Endothelial cell of umbilical vein (primary cell): ENCODE data around the gene LRRC8A. TPM values are rescaled to one million over a fixed set of nuclear protein-coding genes. Genes with fewer than 3 reads are reported as not detected.

ENCODE experiments used
- BruUV-seq: library from RNA; stranded (reverse); fragments of 400-500 nt; replicated peaks from 2 replicates; lab custom pipeline; 2021; lab: Mats Ljungman, UMichigan
- CTCF ChIA-PET: fragments of 300-600, 350-600 bp; sonication (Branson Sonifier 250); formaldehyde crosslinking; loops from one replicate; lab custom pipeline; 2021; ENCODE audit warnings: antibody characterized with exemption, inconsistent platforms; lab: Charles Lee
- POLR2A ChIA-PET: fragments of 300-600, 350-600 bp; sonication (Branson Sonifier 250); formaldehyde crosslinking; loops from one replicate; lab custom pipeline; 2021; ENCODE audit warnings: antibody characterized with exemption, inconsistent platforms; lab: Charles Lee
- DNase-seq: peaks from one replicate; pipeline ENCODE4 v3.0.0-alpha.2; 2011; ENCODE audit warnings: low read depth, low spot score
- FAIRE-seq: peaks from 2 replicates; lab custom pipeline; 2011; peaks lifted over from hg19 to GRCh38; lab: Jason Lieb, UNC
- H2AFZ ChIP-seq: 2 replicates; pipeline ENCODE4 v1.6.0; 2012; ENCODE audit warnings: low read depth, low read length, control low read depth, inconsistent platforms
- H3K27ac ChIP-seq: 2 replicates; pipeline ENCODE4 v1.5.1; 2011; ENCODE audit warnings: low read depth, mild to moderate bottlenecking, control low read depth, low read length, moderate library complexity; ENCODE audit not compliant: insufficient read depth
- H3K27me3 ChIP-seq, 2 experiments: 2 replicates each; pipeline versions ENCODE4 v1.6.0 to v1.6.1; 2011; ENCODE audit warnings: low read length in 2 of 2, mixed read lengths in 1 of 2; ENCODE audit not compliant: control insufficient read depth in 2 of 2, insufficient read depth in 2 of 2
- H3K36me3 ChIP-seq, 2 experiments: 2 replicates in 1 of 2; 3 replicates in 1 of 2; pipeline ENCODE4 v1.5.1; 2011; ENCODE audit warnings: low read length in 2 of 2, mild to moderate bottlenecking in 1 of 2, moderate library complexity in 1 of 2; ENCODE audit not compliant: control insufficient read depth in 2 of 2, insufficient read depth in 2 of 2; ENCODE audit errors: extremely low read depth in 1 of 2
- H3K4me1 ChIP-seq: 3 replicates; pipeline ENCODE4 v1.5.1; 2011; ENCODE audit warnings: mild to moderate bottlenecking, low read length; ENCODE audit not compliant: control insufficient read depth, insufficient read depth; ENCODE audit errors: extremely low read depth
- H3K4me2 ChIP-seq: 2 replicates; pipeline ENCODE4 v1.6.1; 2011; ENCODE audit warnings: low read length, control low read depth, mixed read lengths; ENCODE audit not compliant: insufficient read depth
- H3K4me3 ChIP-seq, 3 experiments: fragments of 200-600 bp in 1 of 3; sonication (generic), shearing (Covaris generic) in 1 of 3; replicated peaks in 1 of 3; 2 replicates each; pipeline ENCODE4 v1.5.1; 2011 to 2016; ENCODE audit warnings: control low read depth in 3 of 3, low read length in 3 of 3, mild to moderate bottlenecking in 2 of 3, inconsistent platforms in 1 of 3, low read depth in 1 of 3, moderate library complexity in 1 of 3; ENCODE audit not compliant: insufficient read depth in 1 of 3
- H3K79me2 ChIP-seq: 2 replicates; pipeline ENCODE4 v1.6.0; 2012; ENCODE audit warnings: low read length, inconsistent platforms; ENCODE audit not compliant: control insufficient read depth, insufficient read depth
- H3K9ac ChIP-seq: replicated peaks from 2 replicates; pipeline ENCODE3; 2011; ENCODE audit warnings: low read length, control low read depth; ENCODE audit not compliant: insufficient read depth; ENCODE audit errors: extremely low read depth
- H3K9me1 ChIP-seq: replicated peaks from 3 replicates; pipeline ENCODE4 v1.6.0; 2011; ENCODE audit warnings: mild to moderate bottlenecking, low read length; ENCODE audit not compliant: control insufficient read depth, insufficient read depth; ENCODE audit errors: extremely low read depth
- H3K9me3 ChIP-seq: replicated peaks from 2 replicates; pipeline ENCODE4 v1.5.1; 2012; ENCODE audit warnings: low read length, inconsistent platforms; ENCODE audit not compliant: control insufficient read depth, insufficient read depth
- H4K20me1 ChIP-seq: replicated peaks from 2 replicates; pipeline ENCODE3; 2011; ENCODE audit warnings: mild to moderate bottlenecking, low read length; ENCODE audit not compliant: control insufficient read depth, insufficient read depth; ENCODE audit errors: extremely low read depth
- GATA2 ChIP-seq: IDR thresholded peaks from 2 replicates; pipeline ENCODE4 v1.7.0; 2011; ENCODE audit warnings: low read depth, mild to moderate bottlenecking, moderate library complexity, mixed read lengths, low read length; ENCODE audit not compliant: insufficient read length, insufficient read depth
- JUN ChIP-seq: IDR thresholded peaks from 2 replicates; pipeline ENCODE4 v1.6.1; 2011; ENCODE audit warnings: borderline replicate concordance, low read depth; ENCODE audit not compliant: insufficient read length, insufficient read depth
- POLR2A ChIP-seq: IDR thresholded peaks from 2 replicates; pipeline ENCODE4 v1.6.1; 2012; ENCODE audit warnings: low read depth, mild to moderate bottlenecking, control low read depth, low read length
- POLR2AphosphoS5 ChIP-seq: IDR thresholded peaks from 2 replicates; pipeline ENCODE4 v1.6.1; 2012; ENCODE audit warnings: low read depth, mild to moderate bottlenecking, control low read depth, low read length, moderate library complexity; ENCODE audit not compliant: insufficient read depth
- dilution Hi-C: fragments of 300-500 bp; cut with MboI; formaldehyde crosslinking; loops from one replicate; pipeline ENCODE4 v1.15.0; 2019; ENCODE audit warnings: low sequenced_read_pairs; ENCODE audit not compliant: extremely low pct_ligation_motif_present
- intact Hi-C: fragments of 100-400 bp; cut with micrococcal nuclease; formaldehyde crosslinking; loops from one replicate; pipeline ENCODE4 v1.10.0; 2022
- polyA plus RNA-seq, 4 experiments: library from polyadenylated mRNA; depleted of rRNA in 3 of 4; stranded (reverse) in 3 of 4; unstranded in 1 of 4; fragments of >200 nt; gene quantifications; 2 replicates each; pipeline versions ENCODE4 v1.2.1 to v1.2.3, GENCODE V29; 2011 to 2012; ENCODE audit warnings: missing spikeins in 1 of 4
- total RNA-seq: library from RNA; stranded (reverse); gene quantifications from 2 replicates; pipeline ENCODE4 v1.2.3, GENCODE V29; 2021
- TF ChIP-seq, protein P1 (sequence below), 2 donors: IDR thresholded peaks; 1 replicate in 1 of 2; 2 replicates in 1 of 2; pipeline ENCODE4 v1.5.1; 2011; ENCODE audit warnings: low read length in 2 of 2, mild to moderate bottlenecking in 2 of 2, moderate library complexity in 2 of 2, control low read depth in 1 of 2, inconsistent platforms in 1 of 2, low read depth in 1 of 2; ENCODE audit not compliant: insufficient read depth in 1 of 2; ENCODE audit errors: extremely low read depth in 1 of 2

The LRRC8A gene
- total and polyA plus RNA-seq, 2 donors (not counting 3 experiments of a cell fraction or from before 2014, with no cell fraction given) = 99.6 to 129 TPM

DNA sequence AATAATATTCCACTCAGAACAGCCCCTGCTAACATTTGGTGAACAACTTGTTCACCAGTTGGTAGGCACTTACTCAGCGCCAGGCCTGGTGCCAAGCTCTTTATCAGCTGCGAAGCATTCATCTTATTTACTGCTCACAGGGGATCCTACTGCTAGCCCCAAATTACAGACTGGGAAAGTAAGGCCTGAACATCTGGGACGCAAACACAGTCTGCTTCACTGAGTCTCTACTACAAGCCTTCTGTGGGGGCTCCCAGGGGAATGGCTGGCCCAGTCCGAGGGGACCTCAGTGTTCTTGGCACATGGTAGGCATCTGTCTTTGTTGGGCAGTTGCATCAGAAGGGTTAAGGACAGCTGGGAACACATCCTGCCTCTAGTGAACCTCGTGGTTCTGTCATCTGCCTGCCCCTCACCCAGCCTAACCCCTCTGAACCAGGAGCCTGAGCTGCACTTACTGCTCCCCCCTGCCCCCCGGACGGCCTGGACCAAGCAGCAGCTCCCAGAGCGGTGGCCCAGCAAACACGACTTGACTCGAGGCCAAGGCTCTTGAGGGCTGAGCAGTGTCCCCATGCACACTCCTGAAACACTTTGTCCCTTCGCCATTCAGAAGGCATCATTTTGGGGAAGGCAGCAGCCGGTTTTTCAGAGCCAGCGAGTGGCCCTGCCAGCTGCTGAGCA lies 38.6 kb downstream of the LRRC8A start, which contains the start of gene PHYHD1:
Gene PHYHD1, plus strand, starts transcription at position 602 of the 678 bp plus-strand sequence. CDS start 1,342 bp downstream, outside the sequence.
- no TSS peak for BruUV-seq
- Histone ChIP-seq H3K27ac (no peak within 1 kb of the TSS), H3K36me3 (peaks cover 15 to 18% of the 10 kb centered on the region in 2 experiments), H3K9me3 (no peaks in the 10 kb centered on the region), H2AFZ (no peak within 1 kb of the TSS), H3K4me1 (peaks cover 38% of the 10 kb centered on the region), H3K4me2 (no peak within 1 kb of the TSS), H3K9me1 (no peaks in the 10 kb centered on the region), H3K27me3 (no peaks in the 10 kb centered on the region), H3K79me2 (peaks cover 8% of the 10 kb centered on the region), H4K20me1 (no peaks in the 10 kb centered on the region), H3K9ac (no peak within 1 kb of the TSS), H3K4me3 (no peak within 1 kb of the TSS)
- intact Hi-C loops = no loop called here
- FAIRE-seq (no peak), DNase-seq (no peak)
- CTCF ChIA-PET = interaction anchor here (0.9 to 2.8 kb wide), 4 partner anchors 8 to 57 kb away, joined by 3 to 8 read pairs (median 5); no protein-coding TSS in a partner anchor
- dilution Hi-C loops = no loop called here
- POLR2A ChIA-PET = no interaction called here
- peak; percentile 14 for TF ChIP-seq POLR2A
- TF ChIP-seq GATA2 = no peak
- TF ChIP-seq POLR2AphosphoS5 = peak; percentile 63

DNA sequence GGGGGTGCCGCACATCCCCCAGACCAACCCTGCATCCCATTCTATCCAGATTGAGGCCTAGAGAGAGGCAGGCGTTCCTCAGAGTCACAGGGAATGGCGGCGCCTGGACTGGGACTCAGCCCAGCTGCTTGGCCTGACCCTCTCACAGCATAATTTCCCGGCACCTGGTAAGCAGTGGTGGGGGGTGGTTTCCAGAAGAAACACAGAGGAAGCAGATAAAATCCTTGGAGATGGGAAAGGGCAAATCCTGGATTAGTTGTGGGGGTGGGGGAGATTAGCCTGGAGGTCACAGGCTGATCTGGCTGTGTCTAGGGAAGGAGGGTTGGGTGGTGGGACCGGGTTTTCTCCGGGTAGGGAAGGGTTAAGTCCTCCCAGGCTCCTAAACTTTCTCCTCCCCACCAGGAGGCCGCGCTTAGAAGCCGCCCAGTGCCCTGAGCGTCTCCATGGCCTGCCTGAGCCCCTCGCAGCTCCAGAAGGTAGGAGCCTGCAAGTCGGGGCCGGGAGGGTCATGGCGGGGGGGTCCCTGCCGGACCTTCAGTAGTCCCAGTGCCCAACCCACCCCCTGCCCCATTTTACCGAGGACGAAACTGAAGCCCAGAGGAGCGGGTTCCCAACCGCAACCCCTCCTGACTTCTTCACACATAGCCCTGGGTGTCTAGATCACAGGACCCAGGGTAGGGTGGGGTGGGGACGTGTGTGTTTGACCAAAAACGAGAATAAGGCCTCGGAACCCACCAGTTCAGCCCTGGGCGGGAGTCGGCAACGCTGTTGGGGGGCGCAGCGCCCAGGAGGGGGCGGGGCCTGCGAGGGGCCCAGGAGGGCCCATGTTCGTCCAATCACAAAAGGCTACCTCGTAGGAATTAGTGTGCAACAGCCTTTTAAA lies 40.2 kb downstream of the LRRC8A start:
- intact Hi-C loops (no loop called here), dilution Hi-C loops (no loop called here)
- Histone ChIP-seq H3K9me3 (no peaks in the 10 kb centered on the region), H3K4me1 (peaks cover 22% of the 10 kb centered on the region), H3K27me3 (no peaks in the 10 kb centered on the region), H3K27ac (no peak overlapping the region), H2AFZ (no peak overlapping the region), H3K9ac (no peak overlapping the region), H3K79me2 (no peaks in the 10 kb centered on the region), H4K20me1 (no peaks in the 10 kb centered on the region), H3K9me1 (no peaks in the 10 kb centered on the region), H3K36me3 (peaks cover 10 to 12% of the 10 kb centered on the region in 2 experiments), H3K4me2 (no peak overlapping the region), H3K4me3 (no peak overlapping the region)
- POLR2A ChIA-PET = no interaction called here
- FAIRE-seq (no peak), DNase-seq (peak; percentile 37)
- TF ChIP-seq POLR2A (no peak), JUN (no peak)
- TF ChIP-seq, protein P1, sequence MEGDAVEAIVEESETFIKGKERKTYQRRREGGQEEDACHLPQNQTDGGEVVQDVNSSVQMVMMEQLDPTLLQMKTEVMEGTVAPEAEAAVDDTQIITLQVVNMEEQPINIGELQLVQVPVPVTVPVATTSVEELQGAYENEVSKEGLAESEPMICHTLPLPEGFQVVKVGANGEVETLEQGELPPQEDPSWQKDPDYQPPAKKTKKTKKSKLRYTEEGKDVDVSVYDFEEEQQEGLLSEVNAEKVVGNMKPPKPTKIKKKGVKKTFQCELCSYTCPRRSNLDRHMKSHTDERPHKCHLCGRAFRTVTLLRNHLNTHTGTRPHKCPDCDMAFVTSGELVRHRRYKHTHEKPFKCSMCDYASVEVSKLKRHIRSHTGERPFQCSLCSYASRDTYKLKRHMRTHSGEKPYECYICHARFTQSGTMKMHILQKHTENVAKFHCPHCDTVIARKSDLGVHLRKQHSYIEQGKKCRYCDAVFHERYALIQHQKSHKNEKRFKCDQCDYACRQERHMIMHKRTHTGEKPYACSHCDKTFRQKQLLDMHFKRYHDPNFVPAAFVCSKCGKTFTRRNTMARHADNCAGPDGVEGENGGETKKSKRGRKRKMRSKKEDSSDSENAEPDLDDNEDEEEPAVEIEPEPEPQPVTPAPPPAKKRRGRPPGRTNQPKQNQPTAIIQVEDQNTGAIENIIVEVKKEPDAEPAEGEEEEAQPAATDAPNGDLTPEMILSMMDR (IDR thresholded peaks at IDR 0.05; ENCODE audit: extremely low read depth in 1 of 2, insufficient read depth in 1 of 2, low read depth in 1 of 2, low read length in 2 of 2) = no peak
- CTCF ChIA-PET = interaction anchor here (1.0 to 2.4 kb wide), 5 partner anchors 16 to 59 kb away, joined by 3 to 8 read pairs (median 5); no protein-coding TSS in a partner anchor
- BruUV-seq = no TSS peak
